ENCODE data around the gene LYZ.
"Not testable (repeated sequence)": the region's sequence is repeated elsewhere in the genome, so short reads cannot be mapped to it uniquely, and the experiment has no call there.

LYZ gene

DNA sequence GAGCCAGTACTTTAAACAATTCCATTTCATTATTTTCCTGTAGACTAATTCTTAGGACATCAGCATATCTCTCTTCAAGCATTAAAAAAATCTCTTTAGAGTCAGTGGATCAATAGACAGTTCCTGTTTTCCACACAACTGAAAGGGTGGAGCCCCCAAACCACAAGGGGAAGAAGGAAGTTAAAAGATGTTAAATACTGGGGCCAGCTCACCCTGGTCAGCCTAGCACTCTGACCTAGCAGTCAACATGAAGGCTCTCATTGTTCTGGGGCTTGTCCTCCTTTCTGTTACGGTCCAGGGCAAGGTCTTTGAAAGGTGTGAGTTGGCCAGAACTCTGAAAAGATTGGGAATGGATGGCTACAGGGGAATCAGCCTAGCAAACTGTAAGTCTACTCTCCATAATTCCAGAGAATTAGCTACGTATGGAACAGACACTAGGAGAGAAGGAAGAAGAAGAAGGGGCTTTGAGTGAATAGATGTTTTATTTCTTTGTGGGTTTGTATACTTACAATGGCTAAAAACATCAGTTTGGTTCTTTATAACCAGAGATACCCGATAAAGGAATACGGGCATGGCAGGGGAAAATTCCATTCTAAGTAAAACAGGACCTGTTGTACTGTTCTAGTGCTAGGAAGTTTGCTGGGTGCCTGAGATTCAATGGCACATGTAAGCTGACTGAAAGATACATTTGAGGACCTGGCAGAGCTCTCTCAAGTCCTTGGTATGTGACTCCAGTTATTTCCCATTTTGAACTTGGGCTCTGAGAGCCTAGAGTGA lies at the start of gene LYZ:
TSS of gene LYZ (plus strand) at position 220 of the 777 bp plus-strand sequence. CDS start at position 248, 28 bp downstream.
- H3K9me3 ChIP-seq (ENCODE audit: control insufficient read depth, insufficient read depth, low read length): no peaks in the 10 kb centered on the region
- DNase-seq (ENCODE audit: low read depth, low spot score): no peak
- no CpG with 5 or more reads among the region's 4 CpGs for WGBS (ENCODE audit: insufficient coverage, insufficient read length)
- no peak within 1 kb of the TSS for H3K4me3 ChIP-seq (ENCODE audit: low read length)
- no peaks in the 10 kb centered on the region for H3K27me3 ChIP-seq (ENCODE audit: control insufficient read depth, insufficient read depth, low read length)
- no peaks in the 10 kb centered on the region for H3K36me3 ChIP-seq (ENCODE audit: control insufficient read depth, insufficient read depth, low read length)
- H3K4me1 ChIP-seq (ENCODE audit: control insufficient read depth, insufficient read depth, low read length): no peaks in the 10 kb centered on the region
- H3K27ac ChIP-seq (ENCODE audit: low read length): no peak within 1 kb of the TSS

DNA sequence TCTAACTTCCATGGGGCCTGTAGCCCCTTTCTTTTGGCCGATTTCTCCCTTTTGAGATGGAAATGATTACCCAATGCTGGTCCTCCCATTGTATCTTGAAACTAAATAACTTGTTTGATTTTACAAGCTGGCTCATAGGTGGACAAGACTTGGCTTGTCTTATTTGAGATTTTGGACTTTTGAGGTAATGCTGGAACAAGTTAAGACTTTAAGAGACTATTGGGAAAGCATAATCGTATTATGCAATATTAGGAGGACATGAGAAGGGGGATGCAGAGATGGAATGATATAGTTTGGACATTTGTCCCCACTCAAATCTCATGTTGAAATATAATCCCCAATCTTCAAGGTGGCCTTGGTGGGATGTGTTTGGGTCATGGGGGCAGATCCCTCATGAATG lies 49.2 kb upstream of the LYZ start:
- H3K4me3 ChIP-seq (ENCODE audit: low read length): no peak overlapping the region
- no peak for DNase-seq (ENCODE audit: low read depth, low spot score)
- no peaks in the 10 kb centered on the region for H3K27me3 ChIP-seq (ENCODE audit: control insufficient read depth, insufficient read depth, low read length)
- no peaks in the 10 kb centered on the region for H3K4me1 ChIP-seq (ENCODE audit: control insufficient read depth, insufficient read depth, low read length)
- H3K9me3 ChIP-seq (ENCODE audit: control insufficient read depth, insufficient read depth, low read length): no peaks in the 10 kb centered on the region
- no CpG with 5 or more reads among the region's 2 CpGs for WGBS (ENCODE audit: insufficient coverage, insufficient read length)
- no peak overlapping the region for H3K27ac ChIP-seq (ENCODE audit: low read length)
- no peaks in the 10 kb centered on the region for H3K36me3 ChIP-seq (ENCODE audit: control insufficient read depth, insufficient read depth, low read length)

DNA sequence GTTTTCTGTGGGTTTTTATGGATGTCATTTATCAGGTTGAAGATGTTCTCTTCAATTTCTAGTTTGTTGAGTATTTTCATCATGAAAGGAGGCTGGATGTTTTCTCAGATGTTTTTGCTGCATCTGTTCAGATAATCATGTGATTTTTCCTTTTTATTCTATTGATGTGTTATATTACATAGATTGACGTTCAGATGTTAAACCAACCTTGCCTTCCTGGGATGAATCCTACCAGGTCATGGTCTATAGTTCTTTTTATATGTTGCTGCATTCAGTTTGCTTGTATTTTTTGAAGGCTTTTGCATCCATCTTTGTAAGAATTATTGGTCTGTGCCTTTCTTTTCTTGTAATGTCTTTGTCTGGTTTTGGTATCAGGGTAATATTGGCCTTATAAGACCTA lies 43.9 kb upstream of the LYZ start:
- no peak for DNase-seq (ENCODE audit: low read depth, low spot score)
- Histone ChIP-seq H3K27ac (ENCODE audit: low read length) (no peak overlapping the region), H3K27me3 (ENCODE audit: control insufficient read depth, insufficient read depth, low read length) (no peaks in the 10 kb centered on the region), H3K4me3 (ENCODE audit: low read length) (no peak overlapping the region), H3K36me3 (ENCODE audit: control insufficient read depth, insufficient read depth, low read length) (no peaks in the 10 kb centered on the region), H3K9me3 (ENCODE audit: control insufficient read depth, insufficient read depth, low read length) (no peaks in the 10 kb centered on the region), H3K4me1 (ENCODE audit: control insufficient read depth, insufficient read depth, low read length) (no peaks in the 10 kb centered on the region)
- no CpG with 5 or more reads among the region's 1 CpG for WGBS (ENCODE audit: insufficient coverage, insufficient read length)

DNA sequence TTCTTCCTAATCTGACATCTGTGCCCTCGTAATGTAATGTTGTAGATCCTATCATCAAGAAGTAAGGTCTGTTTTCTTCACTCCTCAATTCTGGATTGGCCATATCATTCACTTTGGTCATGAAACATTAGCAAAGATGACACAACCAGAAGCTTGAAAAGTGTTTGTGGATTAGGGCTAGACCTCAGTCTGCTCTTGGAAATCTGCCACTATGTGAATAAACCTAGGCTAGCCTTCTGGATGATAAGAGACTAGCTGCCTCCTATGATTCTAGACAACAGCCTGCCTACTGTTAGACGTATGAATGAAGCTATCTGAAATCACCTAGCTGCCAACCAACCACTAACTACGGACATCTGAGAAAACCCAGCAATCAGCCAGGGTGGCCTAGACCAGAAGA lies 38.7 kb upstream of the LYZ start:
- WGBS (ENCODE audit: insufficient coverage, insufficient read length): no CpG with 5 or more reads among the region's 3 CpGs
- Histone ChIP-seq H3K9me3 (ENCODE audit: control insufficient read depth, insufficient read depth, low read length) (no peaks in the 10 kb centered on the region), H3K27ac (ENCODE audit: low read length) (no peak overlapping the region), H3K4me1 (ENCODE audit: control insufficient read depth, insufficient read depth, low read length) (no peaks in the 10 kb centered on the region), H3K27me3 (ENCODE audit: control insufficient read depth, insufficient read depth, low read length) (no peaks in the 10 kb centered on the region), H3K36me3 (ENCODE audit: control insufficient read depth, insufficient read depth, low read length) (no peaks in the 10 kb centered on the region), H3K4me3 (ENCODE audit: low read length) (no peak overlapping the region)
- no peak for DNase-seq (ENCODE audit: low read depth, low spot score)

DNA sequence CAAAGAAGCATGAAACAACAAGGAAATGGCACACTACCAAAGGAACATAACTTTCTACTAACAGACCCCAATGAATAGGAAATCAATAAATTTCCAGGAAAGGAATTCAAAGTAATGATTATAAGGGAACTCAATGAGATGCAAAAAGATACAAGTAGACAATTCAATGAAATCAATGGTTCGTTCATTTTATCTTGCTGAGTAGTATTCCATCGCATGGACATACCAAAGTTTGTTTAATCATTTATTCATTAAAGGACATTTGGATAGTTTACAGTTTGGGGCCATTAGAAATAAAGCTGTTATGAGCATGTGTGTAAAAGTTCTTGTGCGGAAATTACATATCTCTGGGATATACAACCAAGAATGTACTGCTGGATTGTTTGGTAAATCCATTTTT lies 35.0 kb upstream of the LYZ start:
- WGBS (ENCODE audit: insufficient coverage, insufficient read length): no CpG with 5 or more reads among the region's 3 CpGs
- no peak overlapping the region for H3K4me3 ChIP-seq (ENCODE audit: low read length)
- H3K9me3 ChIP-seq (ENCODE audit: control insufficient read depth, insufficient read depth, low read length): no peaks in the 10 kb centered on the region
- H3K27ac ChIP-seq (ENCODE audit: low read length): no peak overlapping the region
- no peaks in the 10 kb centered on the region for H3K27me3 ChIP-seq (ENCODE audit: control insufficient read depth, insufficient read depth, low read length)
- no peak for DNase-seq (ENCODE audit: low read depth, low spot score)
- H3K4me1 ChIP-seq (ENCODE audit: control insufficient read depth, insufficient read depth, low read length): no peaks in the 10 kb centered on the region
- no peaks in the 10 kb centered on the region for H3K36me3 ChIP-seq (ENCODE audit: control insufficient read depth, insufficient read depth, low read length)

DNA sequence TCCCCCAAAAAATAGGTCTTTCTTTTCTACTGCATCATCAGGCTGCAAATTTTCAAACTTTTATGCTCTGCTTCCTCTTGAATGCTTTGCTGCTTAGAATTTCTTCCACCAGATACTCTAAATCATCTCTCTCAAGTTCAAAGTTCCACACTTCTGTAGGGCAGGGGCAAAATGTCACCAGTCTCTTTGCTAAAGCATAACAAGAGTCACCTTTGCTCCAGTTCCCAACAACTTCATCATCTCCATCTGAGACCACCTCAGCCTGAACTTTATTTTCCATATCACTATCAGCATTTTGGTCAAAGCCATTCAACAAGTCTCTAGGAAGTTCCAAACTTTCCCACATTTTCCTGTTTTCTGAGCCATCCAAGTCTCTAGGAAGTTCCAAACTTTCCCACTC lies 31.4 kb upstream of the LYZ start:
- DNase-seq (ENCODE audit: low read depth, low spot score); H3K27me3 ChIP-seq (ENCODE audit: control insufficient read depth, insufficient read depth, low read length); H3K36me3 ChIP-seq (ENCODE audit: control insufficient read depth, insufficient read depth, low read length); H3K4me3 ChIP-seq (ENCODE audit: low read length); H3K9me3 ChIP-seq (ENCODE audit: control insufficient read depth, insufficient read depth, low read length); H3K27ac ChIP-seq (ENCODE audit: low read length); H3K4me1 ChIP-seq (ENCODE audit: control insufficient read depth, insufficient read depth, low read length): not testable (repeated sequence)

DNA sequence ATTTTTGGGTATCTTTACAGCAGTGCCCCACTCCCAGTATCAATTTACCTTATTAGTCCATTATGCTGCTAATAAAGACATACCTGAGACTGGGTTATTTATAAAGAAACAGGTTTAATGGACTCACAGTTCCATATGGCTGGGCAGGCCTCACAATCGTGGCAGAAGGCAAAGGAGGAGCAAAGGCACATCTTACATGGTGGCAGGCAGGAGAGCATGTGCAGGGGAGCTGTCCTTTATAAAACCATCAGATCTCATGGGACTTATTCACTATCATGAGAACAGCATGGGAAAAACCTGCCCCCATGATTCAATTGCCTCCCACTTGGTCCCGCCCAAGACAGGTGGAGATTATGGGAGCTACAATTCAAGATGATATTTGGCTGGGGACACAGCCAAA lies 30.9 kb upstream of the LYZ start:
- H3K4me1 ChIP-seq (ENCODE audit: control insufficient read depth, insufficient read depth, low read length); H3K36me3 ChIP-seq (ENCODE audit: control insufficient read depth, insufficient read depth, low read length); DNase-seq (ENCODE audit: low read depth, low spot score); H3K4me3 ChIP-seq (ENCODE audit: low read length); H3K9me3 ChIP-seq (ENCODE audit: control insufficient read depth, insufficient read depth, low read length); H3K27ac ChIP-seq (ENCODE audit: low read length); H3K27me3 ChIP-seq (ENCODE audit: control insufficient read depth, insufficient read depth, low read length): not testable (repeated sequence)
- no CpG with 5 or more reads among the region's 2 CpGs for WGBS (ENCODE audit: insufficient coverage, insufficient read length)

DNA sequence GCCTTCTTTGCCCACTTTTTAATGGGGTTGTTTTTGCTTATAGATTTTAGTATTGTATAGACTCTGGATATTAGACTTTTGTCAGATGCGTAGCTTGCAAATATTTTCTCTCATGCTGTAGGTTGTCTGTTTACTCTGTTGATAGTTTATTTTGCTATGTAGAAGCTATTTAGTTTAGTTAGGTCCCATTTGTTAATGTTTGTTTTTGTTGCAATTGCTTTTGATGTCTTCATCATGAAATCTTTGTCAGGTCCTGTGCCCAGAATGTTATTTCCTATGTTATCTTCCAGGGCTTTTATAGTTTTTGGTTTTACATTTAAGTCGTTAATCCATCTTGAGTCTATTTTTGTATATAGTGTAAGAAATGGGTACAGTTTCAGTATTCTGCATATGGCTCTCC lies 30.0 kb upstream of the LYZ start:
- H3K27ac ChIP-seq (ENCODE audit: low read length): no peak overlapping the region
- no peak overlapping the region for H3K4me3 ChIP-seq (ENCODE audit: low read length)
- no peaks in the 10 kb centered on the region for H3K36me3 ChIP-seq (ENCODE audit: control insufficient read depth, insufficient read depth, low read length)
- H3K27me3 ChIP-seq (ENCODE audit: control insufficient read depth, insufficient read depth, low read length): no peaks in the 10 kb centered on the region
- H3K4me1 ChIP-seq (ENCODE audit: control insufficient read depth, insufficient read depth, low read length): no peaks in the 10 kb centered on the region
- WGBS (ENCODE audit: insufficient coverage, insufficient read length): no CpG with 5 or more reads among the region's 2 CpGs
- DNase-seq (ENCODE audit: low read depth, low spot score): no peak
- H3K9me3 ChIP-seq (ENCODE audit: control insufficient read depth, insufficient read depth, low read length): no peaks in the 10 kb centered on the region

DNA sequence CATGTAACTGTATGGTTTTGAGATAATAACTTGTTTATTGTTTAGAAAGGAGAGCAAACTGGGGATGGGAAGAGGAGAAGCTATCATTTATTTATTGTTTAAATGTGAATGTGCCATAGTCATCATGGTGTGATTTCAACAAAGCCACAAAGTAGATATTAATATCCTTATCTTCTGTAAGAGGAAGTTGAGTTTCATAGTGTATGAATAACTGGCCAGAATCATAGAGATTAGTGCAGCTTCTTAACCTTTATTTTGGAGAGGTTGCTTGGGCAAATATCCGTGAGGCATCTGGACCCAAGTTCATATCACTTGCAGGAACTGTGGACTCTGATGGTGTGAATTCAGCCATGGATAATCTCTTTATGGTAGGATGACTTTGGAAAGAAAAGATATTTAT lies 26.8 kb upstream of the LYZ start:
- no CpG with 5 or more reads among the region's 1 CpG for WGBS (ENCODE audit: insufficient coverage, insufficient read length)
- Histone ChIP-seq H3K9me3 (ENCODE audit: control insufficient read depth, insufficient read depth, low read length) (no peaks in the 10 kb centered on the region), H3K4me1 (ENCODE audit: control insufficient read depth, insufficient read depth, low read length) (no peaks in the 10 kb centered on the region), H3K27me3 (ENCODE audit: control insufficient read depth, insufficient read depth, low read length) (no peaks in the 10 kb centered on the region), H3K27ac (ENCODE audit: low read length) (no peak overlapping the region), H3K4me3 (ENCODE audit: low read length) (no peak overlapping the region), H3K36me3 (ENCODE audit: control insufficient read depth, insufficient read depth, low read length) (no peaks in the 10 kb centered on the region)
- no peak for DNase-seq (ENCODE audit: low read depth, low spot score)

DNA sequence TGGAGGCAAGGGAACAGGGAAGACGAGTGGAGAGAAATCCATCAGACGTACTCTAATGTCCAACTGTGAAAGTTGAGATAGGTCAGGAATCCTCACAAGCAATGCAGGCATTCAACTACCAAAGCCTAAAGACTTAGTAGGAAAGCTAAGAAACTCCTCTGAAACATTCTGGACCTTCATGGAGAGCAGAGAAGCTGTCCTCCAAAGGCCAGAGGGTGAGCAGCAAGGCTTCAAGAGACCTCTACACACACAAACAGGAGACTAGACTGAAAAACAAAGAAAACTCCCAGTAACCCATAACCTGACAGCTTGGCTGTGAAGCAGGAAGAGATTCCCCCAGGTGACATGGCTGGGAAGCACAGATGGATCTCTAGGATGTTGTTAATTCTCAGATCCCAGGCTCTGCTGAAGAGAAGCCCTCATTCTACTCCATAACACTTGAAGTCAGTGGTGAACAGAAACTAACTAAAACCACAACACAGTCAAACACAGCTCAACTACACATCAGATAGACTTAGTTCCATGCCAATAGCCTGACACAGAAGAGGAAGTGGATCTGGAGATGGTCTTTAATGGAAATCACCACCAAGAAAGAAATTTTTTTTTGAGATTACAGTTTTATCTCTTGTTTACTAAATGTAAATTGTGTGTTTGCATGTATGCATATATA lies 23.2 kb upstream of the LYZ start:
- H3K27me3 ChIP-seq (ENCODE audit: control insufficient read depth, insufficient read depth, low read length): no peaks in the 10 kb centered on the region
- WGBS (ENCODE audit: insufficient coverage, insufficient read length): no CpG with 5 or more reads among the region's 2 CpGs

DNA sequence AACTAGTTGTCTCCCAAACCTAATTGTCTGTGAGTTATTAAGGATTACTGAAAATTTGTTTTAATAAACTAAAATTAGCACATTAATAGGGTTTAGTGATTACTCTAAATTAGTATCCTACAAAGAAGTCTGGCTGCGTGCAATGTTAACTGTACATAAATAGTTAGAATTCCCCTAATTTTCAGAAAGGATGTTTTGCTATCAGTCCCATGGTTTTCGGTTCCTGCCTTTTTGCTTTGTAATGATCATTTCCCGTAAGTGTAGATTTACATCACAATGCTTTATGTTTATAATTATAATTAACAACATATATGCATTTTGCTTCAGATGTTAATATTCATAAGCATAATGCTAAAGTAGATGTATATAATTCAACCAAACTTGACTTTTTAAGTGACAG lies 19.8 kb upstream of the LYZ start:
- no CpG with 5 or more reads among the region's 3 CpGs for WGBS (ENCODE audit: insufficient coverage, insufficient read length)

More for the DNA sequence above, 23.2 kb upstream of the LYZ start:
- DNase-seq (ENCODE audit: low read depth, low spot score): no peak
- H3K9me3 ChIP-seq (ENCODE audit: control insufficient read depth, insufficient read depth, low read length): no peaks in the 10 kb centered on the region
- no peak overlapping the region for H3K4me3 ChIP-seq (ENCODE audit: low read length)
- H3K27ac ChIP-seq (ENCODE audit: low read length): no peak overlapping the region
- H3K4me1 ChIP-seq (ENCODE audit: control insufficient read depth, insufficient read depth, low read length): no peaks in the 10 kb centered on the region
- no peaks in the 10 kb centered on the region for H3K36me3 ChIP-seq (ENCODE audit: control insufficient read depth, insufficient read depth, low read length)

More for the DNA sequence above, 19.8 kb upstream of the LYZ start:
- no peak overlapping the region for H3K27ac ChIP-seq (ENCODE audit: low read length)
- DNase-seq (ENCODE audit: low read depth, low spot score): no peak
- H3K27me3 ChIP-seq (ENCODE audit: control insufficient read depth, insufficient read depth, low read length): no peaks in the 10 kb centered on the region
- H3K4me1 ChIP-seq (ENCODE audit: control insufficient read depth, insufficient read depth, low read length): peaks cover 1% of the 10 kb centered on the region
- H3K36me3 ChIP-seq (ENCODE audit: control insufficient read depth, insufficient read depth, low read length): no peaks in the 10 kb centered on the region
- H3K9me3 ChIP-seq (ENCODE audit: control insufficient read depth, insufficient read depth, low read length): no peaks in the 10 kb centered on the region
- no peak overlapping the region for H3K4me3 ChIP-seq (ENCODE audit: low read length)
